Psoas muscle (tissue), 8 donors: ENCODE measurements around the gene PTGR3. TPM values are rescaled to one million over a fixed set of nuclear protein-coding genes. Genes with fewer than 3 reads are reported as not detected.
A peak's percentile ranks its signal among the peaks of the same experiment; 100 is the strongest.

ENCODE experiments used
- ATAC-seq, 4 donors: fragments of 200-7000 bp; cut with Tn5 transposase; one replicate each; pipeline ENCODE4 v1.9.1; 2020; ENCODE audit warnings: moderate library complexity in 3 of 4, mild to moderate bottlenecking in 2 of 4
- DNase-seq, 2 donors: peaks; one replicate each; pipeline ENCODE4 v3.0.0-alpha.2; 2020
- H3K27ac ChIP-seq: fragments of 200-600 bp; one replicate; pipeline ENCODE4 v1.8.0; 2022
- H3K27me3 ChIP-seq, 3 donors: fragments of 200-600 bp in 1 of 3; one replicate each; pipeline versions ENCODE4 v1.6.1 to v1.8.0; 2013 to 2022; ENCODE audit warnings: low read length in 2 of 3, mild to moderate bottlenecking in 2 of 3, moderate library complexity in 1 of 3; ENCODE audit not compliant: insufficient read depth in 3 of 3
- H3K36me3 ChIP-seq, 2 donors: fragments of 200-600 bp in 1 of 2; one replicate each; pipeline versions ENCODE4 v1.6.1 to v1.8.0; 2013 to 2022; ENCODE audit warnings: low read depth in 1 of 2, mild to moderate bottlenecking in 1 of 2, moderate library complexity in 1 of 2; ENCODE audit not compliant: insufficient read depth in 1 of 2
- H3K4me1 ChIP-seq: fragments of 200-600 bp; one replicate; pipeline ENCODE4 v1.8.0; 2022
- H3K4me3 ChIP-seq: fragments of 200-600 bp; one replicate; pipeline ENCODE4 v1.8.0; 2022; ENCODE audit warnings: mild to moderate bottlenecking
- H3K9me3 ChIP-seq: fragments of 200-600 bp; one replicate; pipeline ENCODE4 v1.8.0; 2022
- WGBS, 3 donors: extraction: QIAGEN DNeasy Blood & Tissue Kit; methylation state at CpG; one replicate each; pipeline versions ENCODE4 v1.1.6 to v1.1.7; 2013; 5-methylcytosine and 5-hydroxymethylcytosine counted together
- intact Hi-C, 2 donors: fragments of 100-400 bp; cut with DNase I; formaldehyde crosslinking; loops; one replicate each; pipeline versions ENCODE4 v1.11.0 to v1.14.2; 2022
- polyA plus RNA-seq, 3 donors: library from polyadenylated mRNA; stranded (reverse); fragments of 200-250 nt; gene quantifications; one replicate each; pipeline ENCODE4 v1.2.3, GENCODE V29; 2013
- total RNA-seq, 4 donors: library from RNA; stranded (reverse); fragmentation: NEBNext Ultra II Directional in 2 of 4; extraction: Animal tissue kit (Norgen Biotek cat#: 25700) in 2 of 4; gene quantifications; one replicate each; pipeline versions ENCODE4 v1.2.1 to v1.2.4, GENCODE V29; 2021 to 2023
- TF ChIP-seq, protein P1 (sequence below): fragments of 200-600 bp; IDR thresholded peaks from one replicate; pipeline ENCODE4 v1.8.0; 2022; ENCODE audit warnings: antibody characterized with exemption
- donor health status: healthy with polysubstance abuse.
- donor health status: DM: no; HTN: no; CAD: no; lungs with moderate emphysema.
- donor health status: Bipolar disorder and iron deficiency.
- donor health status: healthy.
- donor health status: DM: yes; HTN: yes; CAD: no.
- donor health status: DM: no; HTN: no; CAD: no.
- donor health status: DM: no; HTN: no; CAD: no.
- donor health status: DM: yes; HTN: yes; CAD: no.

The PTGR3 gene
- total and polyA plus RNA-seq, 7 donors = 20.6 to 66.4 (median 31.7) TPM

DNA sequence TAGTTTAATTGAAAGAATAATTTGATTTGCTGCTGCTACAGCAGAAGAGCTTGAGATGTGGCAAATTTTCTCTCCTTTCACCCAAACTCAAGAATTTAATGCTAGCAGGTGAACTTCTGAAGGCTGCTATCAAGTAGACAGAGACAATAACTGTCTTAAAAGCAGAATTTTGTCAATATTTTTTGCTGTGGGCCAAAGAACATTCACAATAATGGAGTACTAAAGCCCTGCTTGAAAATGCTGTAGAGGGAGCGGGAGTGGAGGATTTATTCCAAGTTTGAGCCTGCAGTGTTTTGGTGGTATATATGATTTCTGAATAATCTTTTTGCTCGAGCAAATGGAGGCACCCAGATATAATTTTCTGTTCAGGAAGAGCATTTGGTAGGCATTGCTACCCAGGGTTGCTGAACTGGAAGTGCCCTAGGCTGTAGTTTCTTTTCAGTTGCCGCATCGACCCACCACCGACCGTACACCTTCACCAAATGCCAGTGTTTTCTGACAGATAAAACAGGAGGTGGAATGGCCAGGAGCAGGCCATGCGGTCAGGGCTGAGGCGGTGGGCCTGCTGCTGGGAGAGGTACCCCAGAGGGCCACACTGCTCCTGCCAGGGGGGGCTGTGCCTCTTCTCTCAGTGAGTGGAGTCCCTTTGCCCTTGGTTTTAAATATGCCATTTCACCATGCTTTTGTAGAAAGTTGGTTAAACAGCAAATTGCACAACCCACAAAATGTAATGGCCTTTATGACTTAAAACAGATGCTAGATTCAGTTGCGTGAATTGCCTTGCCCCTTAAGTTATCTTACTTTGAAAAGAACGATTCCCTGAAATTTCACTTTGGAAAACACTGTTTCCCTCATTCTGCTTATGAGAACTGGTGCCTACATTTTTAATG is 38.0 kb upstream of the PTGR3 start:
- Histone ChIP-seq H3K4me1 (peaks cover 33% of the 10 kb centered on the region), H3K9me3 (no peaks in the 10 kb centered on the region), H3K27me3 (no peaks in the 10 kb centered on the region), H3K4me3 (peak overlapping the region; percentile 63), H3K27ac (peak overlapping the region; percentile 74), H3K36me3 (no peaks in the 10 kb centered on the region)
- DNase-seq (no peak), ATAC-seq (peak in 1 of 4 donors; percentile 32)
- intact Hi-C loops = loop anchor here (5.0 to 10.0 kb wide), 3 partner anchors 35 to 228 kb away; partner anchors contain the start of genes PTGR3 (in 1 of the 2) and TSHZ1 (in 1 of the 2)
- TF ChIP-seq, protein P1, sequence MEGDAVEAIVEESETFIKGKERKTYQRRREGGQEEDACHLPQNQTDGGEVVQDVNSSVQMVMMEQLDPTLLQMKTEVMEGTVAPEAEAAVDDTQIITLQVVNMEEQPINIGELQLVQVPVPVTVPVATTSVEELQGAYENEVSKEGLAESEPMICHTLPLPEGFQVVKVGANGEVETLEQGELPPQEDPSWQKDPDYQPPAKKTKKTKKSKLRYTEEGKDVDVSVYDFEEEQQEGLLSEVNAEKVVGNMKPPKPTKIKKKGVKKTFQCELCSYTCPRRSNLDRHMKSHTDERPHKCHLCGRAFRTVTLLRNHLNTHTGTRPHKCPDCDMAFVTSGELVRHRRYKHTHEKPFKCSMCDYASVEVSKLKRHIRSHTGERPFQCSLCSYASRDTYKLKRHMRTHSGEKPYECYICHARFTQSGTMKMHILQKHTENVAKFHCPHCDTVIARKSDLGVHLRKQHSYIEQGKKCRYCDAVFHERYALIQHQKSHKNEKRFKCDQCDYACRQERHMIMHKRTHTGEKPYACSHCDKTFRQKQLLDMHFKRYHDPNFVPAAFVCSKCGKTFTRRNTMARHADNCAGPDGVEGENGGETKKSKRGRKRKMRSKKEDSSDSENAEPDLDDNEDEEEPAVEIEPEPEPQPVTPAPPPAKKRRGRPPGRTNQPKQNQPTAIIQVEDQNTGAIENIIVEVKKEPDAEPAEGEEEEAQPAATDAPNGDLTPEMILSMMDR = no peak
- WGBS, 3 donors = 27 to 47% (median 43%) methylated on average over 10 of the region's 10 CpGs

DNA sequence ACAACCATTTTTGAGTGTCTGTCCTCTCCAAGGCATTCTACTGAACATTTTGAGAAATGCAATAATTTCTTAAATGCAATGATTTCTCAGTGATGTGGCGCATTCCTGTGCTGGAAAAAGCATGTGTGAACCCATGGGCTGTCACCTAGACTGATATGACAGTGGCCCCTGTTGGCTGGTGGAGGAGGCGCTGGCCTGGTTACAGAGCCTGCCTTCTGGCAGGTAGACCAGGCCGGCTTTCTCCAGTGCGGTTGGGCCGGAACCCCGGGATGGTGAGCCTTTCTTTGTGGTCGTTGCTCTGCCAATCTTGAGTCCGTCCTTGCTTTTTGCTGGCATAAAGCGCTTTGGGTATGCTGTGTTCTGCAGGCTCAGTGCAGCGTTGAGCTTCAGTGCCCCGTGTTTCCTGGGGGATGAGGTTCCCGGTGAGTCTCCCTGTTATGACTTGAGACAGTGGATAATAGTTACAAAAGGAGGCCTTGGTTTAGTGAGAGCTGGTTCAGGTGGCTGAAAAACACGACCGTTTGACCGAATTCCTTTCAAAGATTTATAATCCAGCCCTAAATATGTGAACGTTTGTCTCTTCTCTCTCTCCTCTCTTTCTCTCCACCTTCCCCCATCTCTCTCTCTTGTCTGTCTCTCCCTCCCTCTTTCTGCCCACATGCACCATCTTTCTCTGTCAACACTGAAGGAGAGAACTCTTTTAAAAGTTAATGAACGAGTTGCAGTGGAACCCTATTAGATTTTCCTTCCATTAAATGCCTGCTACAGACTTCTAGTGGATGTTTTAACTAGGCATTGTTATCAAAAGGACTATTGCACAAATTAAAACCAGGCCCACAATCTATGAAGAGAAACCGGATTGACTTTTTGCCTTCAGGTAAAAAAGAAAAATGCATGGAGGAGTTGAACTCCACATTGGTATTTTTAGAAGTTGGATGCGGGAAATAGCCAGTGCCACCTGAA is 35.7 kb upstream of the PTGR3 start:
- H3K4me1 ChIP-seq = peaks cover 22% of the 10 kb centered on the region
- DNase-seq (no peak), ATAC-seq (peak in 3 of 4 donors; percentile 51 to 66 (median 63))
- no peaks in the 10 kb centered on the region for H3K9me3 ChIP-seq
- no peaks in the 10 kb centered on the region for H3K36me3 ChIP-seq
- WGBS, 3 donors = 57 to 77% (median 67%) methylated on average over 19 of the region's 19 CpGs
- TF ChIP-seq, protein P1 = peak; percentile 25
- intact Hi-C loops = loop anchor here (5.0 to 10.0 kb wide), 3 partner anchors 32 to 230 kb away; partner anchors contain the start of genes PTGR3 (in 1 of the 2) and TSHZ1 (in 1 of the 2)
- no peaks in the 10 kb centered on the region for H3K27me3 ChIP-seq
- H3K27ac ChIP-seq = no peak overlapping the region
- no peak overlapping the region for H3K4me3 ChIP-seq

DNA sequence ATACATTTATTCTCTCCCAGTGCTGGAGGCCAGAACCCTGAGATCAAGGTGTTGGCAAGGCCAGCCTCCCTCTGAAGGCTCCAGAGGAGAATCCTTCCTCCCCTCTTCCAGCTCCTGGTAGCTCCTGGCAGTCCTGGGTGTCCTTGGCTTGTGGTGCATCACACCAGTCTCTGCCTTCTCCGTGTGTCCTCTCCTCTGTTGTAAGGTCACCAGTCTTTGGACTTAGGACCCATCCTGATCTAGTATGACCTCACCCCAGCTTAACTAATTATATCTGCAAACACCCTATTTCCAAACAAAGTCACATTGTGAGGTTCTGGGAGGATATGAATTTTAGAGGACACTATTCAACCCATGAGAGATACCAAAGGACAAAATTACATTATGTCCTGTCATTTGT is 32.8 kb upstream of the PTGR3 start:
- Histone ChIP-seq H3K36me3 (no peaks in the 10 kb centered on the region), H3K4me1 (peaks cover 20% of the 10 kb centered on the region), H3K9me3 (no peaks in the 10 kb centered on the region), H3K27ac (no peak overlapping the region), H3K4me3 (no peak overlapping the region), H3K27me3 (no peaks in the 10 kb centered on the region)
- TF ChIP-seq, protein P1 = no peak
- WGBS, 3 donors = 83 to 100% (median 94%) methylated on average over 1 of the region's 1 CpG
- DNase-seq (no peak), ATAC-seq (no peak)
- intact Hi-C loops = loop anchor here in 1 of 2 donors (10.0 kb wide), 1 partner anchor 233 kb away; no protein-coding TSS in a partner anchor

DNA sequence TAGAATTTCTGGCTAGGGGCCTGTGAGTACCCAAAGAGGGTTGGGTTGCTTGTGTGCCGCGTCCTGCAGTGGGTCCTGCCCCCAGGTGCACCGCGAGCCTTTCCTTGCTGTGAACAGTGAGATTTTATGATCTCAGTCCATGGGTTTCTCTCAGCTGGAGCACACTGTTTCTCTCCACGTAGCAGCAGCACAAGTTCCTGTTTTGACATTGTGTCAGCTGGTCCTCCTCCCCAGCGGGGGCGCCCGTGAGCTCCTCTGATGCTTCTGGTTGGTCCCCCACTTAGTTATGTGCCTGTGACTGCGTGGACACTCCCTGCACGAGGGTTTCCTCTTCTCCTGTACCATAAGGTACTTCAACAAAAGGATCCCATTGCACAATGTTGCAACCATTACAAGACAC is 31.5 kb upstream of the PTGR3 start:
- H3K9me3 ChIP-seq = no peaks in the 10 kb centered on the region
- H3K36me3 ChIP-seq = no peaks in the 10 kb centered on the region
- no peak for ATAC-seq
- no peak overlapping the region for H3K4me3 ChIP-seq
- DNase-seq = no peak
- peaks cover 16% of the 10 kb centered on the region for H3K4me1 ChIP-seq
- no peak overlapping the region for H3K27ac ChIP-seq
- no peaks in the 10 kb centered on the region for H3K27me3 ChIP-seq
- 81 to 90% (median 87%) methylated on average over 10 of the region's 10 CpGs for WGBS, 3 donors
- TF ChIP-seq, protein P1 = no peak
- intact Hi-C loops = loop anchor here in 1 of 2 donors (10.0 kb wide), 1 partner anchor 234 kb away; no protein-coding TSS in a partner anchor
